ENCODE results near the gene ST14.
"Not testable (repeated sequence)": the region's sequence is repeated elsewhere in the genome, so short reads cannot be mapped to it uniquely, and the experiment has no call there.

ST14 gene

DNA sequence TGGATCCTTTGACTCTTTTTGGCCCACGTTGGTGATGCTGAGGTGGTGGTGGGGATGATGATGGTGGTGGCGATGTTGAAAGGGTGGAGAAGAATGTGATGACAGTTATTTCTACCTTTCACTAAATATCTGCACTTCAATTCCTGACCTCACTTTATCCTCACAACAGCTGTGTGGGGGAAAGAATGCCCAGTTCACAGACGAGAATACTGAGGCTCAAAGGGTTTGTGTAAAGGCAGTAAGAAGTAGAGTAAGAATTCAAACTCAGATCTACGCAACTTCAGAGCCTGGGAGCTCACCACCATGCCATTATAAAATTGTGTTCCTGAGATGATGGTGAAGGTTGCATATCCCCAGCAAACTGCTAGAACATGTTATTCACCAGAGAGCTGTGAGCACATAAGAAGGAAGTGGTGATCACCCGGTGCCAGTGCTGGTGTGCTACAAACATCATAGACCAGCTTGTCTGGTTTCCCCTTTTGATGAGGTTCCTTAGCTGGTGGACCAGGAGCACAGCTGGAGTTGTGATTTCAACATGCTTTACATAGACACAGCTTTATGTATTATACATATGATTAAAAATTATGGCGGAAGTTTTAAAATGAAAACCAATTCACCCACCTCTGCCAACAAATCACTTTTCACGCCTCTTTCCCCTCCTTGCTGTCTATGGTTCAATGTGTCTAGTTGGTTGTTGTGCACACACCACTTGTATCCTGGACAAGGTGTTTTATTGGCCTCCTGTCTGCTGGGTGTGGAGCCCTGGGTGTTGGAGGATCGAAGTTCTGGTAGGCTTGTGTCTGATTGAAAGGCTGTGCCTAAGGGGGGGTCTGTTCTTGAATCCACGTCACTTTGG lies 6.2 kb downstream of the ST14 start:
- DNase-seq, result no peak

DNA sequence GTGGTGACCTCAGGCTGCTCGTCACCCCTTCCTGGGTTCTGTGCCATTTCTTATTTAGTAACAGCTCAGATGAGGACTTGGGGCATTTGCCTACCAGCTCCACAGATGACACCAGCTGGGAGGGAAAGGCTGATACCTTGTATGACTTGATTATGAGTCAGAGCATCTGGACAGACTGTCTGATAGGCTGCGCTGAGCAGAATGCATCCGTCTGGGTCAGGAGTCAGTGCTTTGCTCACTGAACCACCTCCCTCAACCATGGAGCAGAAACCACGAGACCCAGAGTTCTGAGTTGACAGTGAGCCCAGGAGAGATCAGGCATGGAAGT lies 6.8 kb downstream of the ST14 start:
- no peak for DNase-seq

DNA sequence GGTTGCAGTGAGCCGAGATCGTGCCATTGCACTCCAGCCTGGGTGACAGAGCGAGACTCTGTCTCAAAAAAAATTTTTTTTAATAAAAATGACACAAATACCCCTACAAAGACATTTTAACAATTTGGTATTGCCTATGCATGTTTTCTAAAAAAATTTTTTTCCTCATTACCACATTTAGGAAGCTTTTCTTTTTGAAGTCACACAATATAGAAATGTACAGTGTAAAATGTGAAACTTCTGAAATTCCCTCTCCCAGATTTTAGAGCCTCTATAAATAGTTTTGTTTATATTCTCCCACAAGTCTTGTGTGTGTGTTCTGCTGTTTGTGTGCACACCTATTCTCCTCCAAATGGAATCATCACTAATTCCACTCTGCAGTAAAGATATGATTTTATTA lies 7.6 kb downstream of the ST14 start:
- no peak for DNase-seq

- DNase-seq, result no peak
These were observed 8.5 kb downstream of the ST14 start for GRCh38 chr11:130168105-130168504.

GRCh38 chr11:130170345-130170744 lies 10.8 kb downstream of the ST14 start:
- DNase-seq, result no peak

DNA sequence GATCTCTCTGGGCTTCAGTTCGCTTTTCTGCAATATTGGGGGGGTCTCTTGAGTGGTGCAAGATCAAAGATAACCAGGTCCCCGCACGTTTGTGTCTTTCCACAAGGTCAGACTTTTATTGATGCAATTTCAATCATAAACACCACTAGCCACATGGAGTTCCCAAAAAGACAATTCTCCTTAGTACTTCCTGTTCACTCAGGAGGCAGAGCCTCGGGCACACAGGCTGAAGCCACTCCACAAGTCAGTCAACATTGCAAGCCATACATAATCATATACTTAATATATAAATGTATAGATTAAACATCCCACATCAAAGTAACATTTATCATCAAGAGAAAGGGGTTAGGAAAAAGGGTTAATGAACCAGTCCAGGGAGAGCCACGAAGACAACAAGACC lies 12.0 kb downstream of the ST14 start:
- DNase-seq, result no peak

DNA sequence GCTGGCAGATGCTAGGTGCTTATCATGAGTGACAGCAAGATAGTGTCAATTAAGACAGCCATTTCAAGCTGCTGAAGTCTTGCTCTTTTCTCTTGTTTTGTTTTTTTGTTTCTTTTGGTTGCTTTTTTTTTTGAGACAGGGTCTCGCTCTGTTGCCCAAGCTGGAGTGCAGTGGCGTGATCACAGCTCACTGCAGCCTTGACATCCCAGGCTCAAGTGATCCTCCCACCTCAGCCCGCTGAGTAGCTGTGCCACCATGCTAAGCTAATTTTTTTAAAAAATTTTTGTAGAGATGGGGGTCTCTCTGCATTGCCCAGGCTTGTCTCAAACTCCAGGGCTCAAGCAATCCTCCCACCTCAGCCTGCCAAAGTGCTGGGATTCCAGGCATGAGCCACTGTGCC lies 12.4 kb downstream of the ST14 start:
- DNase-seq, result not testable (repeated sequence)

DNA sequence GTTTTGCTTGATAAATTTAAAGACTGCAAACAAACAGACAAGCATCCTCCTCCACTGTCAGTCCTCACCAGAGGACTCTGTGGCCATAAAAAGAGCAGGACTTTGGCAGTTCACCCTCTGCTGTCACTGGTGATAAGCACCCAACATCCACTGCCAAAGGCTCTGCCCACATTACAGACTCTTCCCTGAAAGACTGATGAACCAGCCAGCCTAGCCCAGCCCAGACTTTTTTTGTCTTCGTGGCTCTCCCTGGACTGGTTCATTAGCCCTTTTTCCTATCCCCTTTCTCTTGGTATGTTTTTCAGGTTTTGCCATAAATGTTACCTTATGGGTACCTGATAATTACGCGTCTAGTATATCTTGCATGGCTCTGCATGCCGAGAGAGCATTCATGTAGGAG lies 15.1 kb downstream of the ST14 start:
- no peak for DNase-seq

DNA sequence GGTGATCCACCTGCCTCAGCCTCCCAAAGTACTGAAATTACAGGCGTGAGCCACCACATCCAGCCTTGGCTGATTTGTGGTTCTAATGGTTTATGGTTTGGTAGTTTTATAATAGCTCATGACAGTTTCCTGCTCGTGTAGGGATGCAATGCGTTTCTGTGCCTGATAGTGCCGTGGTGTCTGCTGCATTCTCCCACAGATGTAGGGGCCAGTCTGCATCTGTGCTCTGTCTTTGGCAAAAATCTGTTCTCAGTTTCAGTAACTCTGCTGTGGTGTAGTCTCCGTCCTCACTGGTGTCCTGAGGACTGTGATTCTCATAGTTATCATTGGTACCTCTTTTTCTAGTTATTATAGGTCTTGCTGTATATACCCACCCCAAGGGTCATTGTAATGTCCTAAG lies 16.3 kb downstream of the ST14 start:
- no peak for DNase-seq

- peak; percentile 23 for DNase-seq
These were observed 18.2 kb downstream of the ST14 start for GRCh38 chr11:130177782-130178181.

- DNase-seq, result no peak
These were observed 19.1 kb downstream of the ST14 start for GRCh38 chr11:130178441-130179339.

DNA sequence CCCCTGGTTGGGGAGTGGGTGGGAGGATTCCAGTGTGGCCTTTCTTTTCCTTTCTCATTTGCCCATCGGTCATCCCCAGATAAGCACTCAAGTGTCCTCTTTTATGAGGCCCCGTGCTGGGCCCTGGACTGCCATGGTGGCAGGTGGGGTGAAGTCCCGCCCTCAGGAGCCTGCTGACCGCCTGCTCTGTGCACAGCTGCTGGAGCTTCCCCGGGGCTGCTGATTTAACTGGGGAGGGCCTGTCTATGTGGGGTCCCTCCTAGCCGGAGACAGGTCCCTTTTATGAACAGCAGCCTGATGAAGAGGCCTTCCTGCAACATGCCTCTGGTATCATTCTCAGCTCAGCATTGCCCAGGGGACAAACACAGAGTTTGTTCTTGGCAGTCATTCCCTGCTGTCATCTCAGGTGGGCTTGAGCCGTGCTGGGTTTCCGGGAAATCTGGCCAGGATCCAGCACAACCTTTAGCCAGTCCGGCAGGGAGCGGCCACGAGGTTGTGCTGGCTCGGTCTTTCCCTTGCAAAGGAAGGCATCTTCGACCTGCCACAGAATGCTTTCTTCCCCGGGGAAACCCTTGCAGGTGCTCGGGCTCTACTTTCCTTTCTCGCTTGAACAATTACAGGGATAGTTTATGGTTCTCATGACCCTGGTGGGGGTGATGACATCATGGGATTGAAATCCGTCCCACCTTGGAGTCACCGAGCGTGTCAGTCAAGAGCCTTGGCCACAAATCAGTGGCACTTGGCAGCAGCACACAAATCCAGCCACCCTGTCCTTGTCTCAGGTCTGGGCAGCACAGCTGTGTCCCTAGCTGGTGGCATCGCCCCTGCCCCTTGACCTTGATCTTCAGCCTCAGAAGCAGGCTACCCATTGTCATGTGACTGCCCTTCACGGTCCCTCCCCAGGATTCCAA lies 20.1 kb downstream of the ST14 start:
- DNase-seq, result peak; percentile 73

DNA sequence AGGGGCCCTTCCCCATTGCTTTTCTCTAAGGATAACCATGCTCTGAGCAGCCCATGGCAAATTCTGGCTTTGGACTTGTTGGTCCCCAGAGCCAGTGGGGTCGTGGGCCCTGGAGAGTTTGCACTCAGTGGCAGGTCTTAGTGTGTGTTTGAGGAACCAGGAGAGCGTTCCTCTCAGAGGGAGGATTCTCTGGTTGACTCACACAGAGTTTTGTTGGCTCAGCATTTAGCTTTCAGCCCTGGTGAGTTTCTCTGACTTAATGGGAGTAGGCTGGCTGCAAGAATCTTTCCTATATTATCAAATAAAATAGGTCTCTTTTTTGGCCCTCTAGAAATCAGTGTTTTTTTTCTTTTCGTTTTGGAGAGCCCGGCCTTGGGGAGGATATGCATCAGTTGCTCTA lies 20.9 kb downstream of the ST14 start:
- no peak for DNase-seq

DNA sequence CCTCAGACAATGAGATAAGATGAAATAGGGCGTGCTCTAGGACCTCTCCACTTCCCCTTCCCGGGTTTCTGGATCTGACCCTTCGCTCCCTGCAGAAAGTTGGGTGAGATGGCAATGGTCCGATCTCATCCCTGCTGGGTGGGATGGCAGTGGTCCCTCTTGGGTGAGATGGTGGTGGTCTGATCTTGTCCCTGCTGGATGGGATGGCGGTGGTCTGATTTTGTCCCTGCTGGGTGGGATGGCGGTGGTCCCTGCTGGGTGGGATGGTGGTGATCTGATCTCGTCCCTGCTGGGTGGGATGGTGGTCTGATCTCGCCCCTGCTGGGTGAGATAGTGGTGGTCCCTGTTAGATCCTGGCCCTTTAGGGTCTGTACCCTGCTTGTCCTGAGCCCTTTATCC lies 21.3 kb downstream of the ST14 start:
- no peak for DNase-seq

DNA sequence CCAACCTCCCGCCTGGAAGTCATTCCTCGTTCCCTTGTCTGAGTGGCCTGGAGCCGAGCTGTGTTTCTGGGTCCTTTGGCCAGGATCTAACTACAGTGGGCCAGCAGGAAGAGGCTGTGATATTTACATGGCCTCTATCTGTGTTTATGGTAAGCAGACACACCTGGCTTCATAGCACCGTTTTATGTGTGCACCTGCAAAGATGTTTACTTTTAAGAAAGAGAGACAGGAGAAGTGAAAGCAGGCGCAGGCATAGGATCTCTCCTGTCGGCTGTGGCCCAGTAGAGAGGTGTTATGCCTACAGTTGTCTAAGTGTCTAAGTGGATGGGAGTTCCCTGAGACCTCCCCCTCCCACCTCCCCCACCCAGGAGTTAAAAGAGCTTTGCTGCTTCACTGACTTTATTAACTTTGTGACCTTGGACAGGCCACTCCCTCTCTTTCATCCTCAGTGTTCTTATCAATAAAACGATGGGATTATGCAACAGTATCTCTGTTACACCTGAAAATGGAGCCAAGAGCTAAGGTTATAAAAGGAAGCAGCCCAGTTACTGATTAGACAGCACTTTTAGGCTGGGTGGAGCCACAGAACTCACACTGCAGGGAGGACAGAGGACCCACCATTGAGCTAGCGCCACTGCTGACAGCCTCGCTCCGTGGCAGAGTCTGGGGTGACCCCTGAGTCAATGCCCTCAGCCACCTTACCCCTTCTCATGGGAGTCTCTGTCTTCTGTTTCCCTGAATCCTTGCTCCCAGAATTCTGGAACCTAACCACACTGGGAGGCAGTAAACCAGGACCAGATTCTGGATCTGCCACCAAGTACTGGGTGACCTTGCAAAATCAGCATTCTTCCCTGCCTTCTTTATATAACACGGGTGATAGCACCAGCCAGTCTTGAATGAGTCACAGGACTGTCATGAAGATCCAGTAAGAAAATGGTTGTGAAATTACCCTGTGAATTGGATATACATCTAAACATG lies 22.0 kb downstream of the ST14 start:
- peak; percentile 96 for DNase-seq

DNA sequence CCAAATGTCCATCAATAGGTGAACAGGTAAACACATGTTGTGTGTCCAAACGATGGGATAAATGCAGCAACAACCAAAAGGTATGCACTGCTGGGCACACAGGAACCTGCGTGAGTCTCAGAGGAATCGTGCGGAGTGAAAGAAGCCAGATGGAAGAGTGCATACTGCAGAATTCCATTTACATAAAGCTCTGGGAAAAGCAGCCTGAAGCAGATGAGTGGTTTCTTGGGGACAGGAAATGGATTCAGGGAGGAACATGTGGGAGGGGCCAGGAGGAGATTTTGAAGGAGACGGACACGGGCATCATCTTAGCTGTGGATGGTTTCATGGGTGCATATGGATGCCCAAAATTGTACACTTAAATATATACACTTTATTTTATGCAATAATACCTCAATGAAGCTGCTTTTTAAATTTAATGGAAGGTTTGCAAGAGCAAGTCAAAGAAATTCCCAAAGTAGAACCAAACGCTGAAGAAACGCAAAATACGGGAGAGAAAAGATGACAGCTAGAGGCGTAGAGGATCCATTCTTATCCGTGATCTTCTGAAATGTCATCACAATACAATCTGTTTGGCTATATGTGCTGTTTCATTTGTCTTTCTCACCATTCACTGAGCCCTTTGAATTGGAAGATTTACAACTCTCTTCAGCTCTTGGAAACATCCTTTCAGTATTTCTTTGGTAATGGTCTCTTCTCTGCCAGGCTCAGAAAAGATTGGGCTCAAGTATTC lies 24.5 kb downstream of the ST14 start:
- no peak for DNase-seq

DNA sequence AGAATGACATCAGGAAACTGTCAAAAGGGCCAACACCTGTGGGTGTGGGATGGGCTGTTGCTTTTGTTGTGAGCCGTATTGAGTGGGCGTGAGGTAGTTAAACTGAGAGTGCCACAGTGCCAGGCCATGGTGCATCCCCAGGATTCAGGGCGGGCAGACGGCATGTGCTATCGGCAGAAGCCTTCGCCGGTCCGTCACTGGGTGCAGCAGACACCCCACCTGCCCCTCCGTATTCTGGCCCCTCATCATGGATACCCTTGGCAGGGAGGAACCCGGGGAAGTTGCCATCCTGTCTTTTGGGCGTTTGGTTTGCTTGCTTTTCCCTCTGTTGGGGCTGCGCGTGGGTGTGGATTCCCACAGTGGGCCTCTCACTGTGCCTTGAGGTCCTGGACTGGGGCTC lies 27.5 kb downstream of the ST14 start:
- no peak for DNase-seq

- no peak for DNase-seq
These were observed 28.5 kb downstream of the ST14 start for GRCh38 chr11:130188047-130188446.

- DNase-seq, result no peak
These were observed 29.2 kb downstream of the ST14 start for GRCh38 chr11:130188585-130189347.

DNA sequence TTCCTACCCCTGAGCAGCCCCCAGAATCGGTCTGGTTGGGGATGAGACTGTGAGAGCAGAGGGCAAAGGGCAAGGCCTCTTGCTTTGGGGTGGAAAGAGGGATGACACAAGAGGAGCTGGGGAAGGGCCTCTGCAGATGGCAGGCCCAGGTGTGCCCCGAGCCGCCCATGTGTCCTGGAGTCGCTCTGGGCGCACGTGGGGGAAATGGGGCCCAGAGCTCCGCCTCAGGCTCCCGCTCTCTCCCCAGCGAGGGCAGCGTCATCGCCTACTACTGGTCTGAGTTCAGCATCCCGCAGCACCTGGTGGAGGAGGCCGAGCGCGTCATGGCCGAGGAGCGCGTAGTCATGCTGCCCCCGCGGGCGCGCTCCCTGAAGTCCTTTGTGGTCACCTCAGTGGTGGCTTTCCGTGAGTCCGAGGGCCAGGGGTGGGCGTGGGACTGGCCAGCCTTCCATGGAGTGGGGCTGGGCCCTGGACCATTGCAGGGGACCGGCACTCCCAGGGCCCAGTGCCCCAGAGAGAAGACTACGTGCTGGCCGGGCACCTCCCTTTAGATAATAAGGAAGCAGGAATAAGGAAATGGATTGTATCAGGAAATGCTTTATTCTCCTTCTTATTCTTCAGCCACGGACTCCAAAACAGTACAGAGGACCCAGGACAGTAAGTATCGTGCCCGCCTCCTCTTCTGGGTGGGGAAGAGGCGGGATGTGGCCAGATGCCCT lies 30.1 kb downstream of the ST14 start:
- DNase-seq, result no peak
